Liver (tissue), 9 donors: ENCODE results near the gene NKD1. TPM values are rescaled to one million over a fixed set of nuclear protein-coding genes. Genes with fewer than 3 reads are reported as not detected.

Source experiments
- DNase-seq: peaks from one replicate; pipeline ENCODE4 v3.0.0-alpha.2; 2017; ENCODE audit warnings: low spot score
- H3K27ac ChIP-seq, 2 donors: one replicate each; pipeline ENCODE4 v1.7.0; 2013; ENCODE audit warnings: inconsistent platforms in 2 of 2, low read length in 2 of 2, control low read depth in 1 of 2, low read depth in 1 of 2, mild to moderate bottlenecking in 1 of 2
- H3K27me3 ChIP-seq, 4 donors: one replicate each; pipeline versions ENCODE4 v1.6.1 to v1.7.0; 2013; ENCODE audit warnings: low read length in 3 of 4, inconsistent platforms in 1 of 4, mild to moderate bottlenecking in 1 of 4, moderate library complexity in 1 of 4; ENCODE audit not compliant: control insufficient read depth in 4 of 4, insufficient read depth in 4 of 4
- H3K36me3 ChIP-seq, 4 donors: one replicate each; pipeline versions ENCODE4 v1.6.1 to v1.7.0; 2013; ENCODE audit warnings: low read length in 3 of 4, mild to moderate bottlenecking in 3 of 4, low read depth in 1 of 4, moderate library complexity in 1 of 4; ENCODE audit not compliant: control insufficient read depth in 4 of 4, insufficient read depth in 3 of 4
- H3K4me1 ChIP-seq, 4 donors: one replicate each; pipeline versions ENCODE4 v1.6.1 to v1.7.0; 2013; ENCODE audit warnings: low read length in 3 of 4, mild to moderate bottlenecking in 3 of 4, moderate library complexity in 1 of 4; ENCODE audit not compliant: control insufficient read depth in 4 of 4, insufficient read depth in 4 of 4
- H3K4me3 ChIP-seq, 3 donors: one replicate each; pipeline versions ENCODE4 v1.6.1 to v1.7.0; 2013; ENCODE audit warnings: low read length in 3 of 3, control low read depth in 1 of 3, low read depth in 1 of 3, mild to moderate bottlenecking in 1 of 3
- H3K9ac ChIP-seq, 2 donors: one replicate each; pipeline ENCODE4 v1.7.0; 2013; ENCODE audit warnings: low read length in 2 of 2, mild to moderate bottlenecking in 2 of 2, moderate library complexity in 2 of 2, control low read depth in 1 of 2, low read depth in 1 of 2
- H3K9me3 ChIP-seq, 4 donors: one replicate each; pipeline versions ENCODE4 v1.6.1 to v1.7.0; 2013; ENCODE audit warnings: low read length in 3 of 4; ENCODE audit not compliant: control insufficient read depth in 4 of 4
- EGR1 ChIP-seq, 2 donors: IDR thresholded peaks; 2 replicates each; pipeline ENCODE4 v1.6.1; 2016 to 2018; ENCODE audit warnings: antibody characterized with exemption in 2 of 2, low read depth in 2 of 2
- FOXA1 ChIP-seq: IDR thresholded peaks from 2 replicates; pipeline ENCODE4 v1.6.1; 2016; ENCODE audit warnings: antibody characterized with exemption
- FOXA2 ChIP-seq: IDR thresholded peaks from 2 replicates; pipeline ENCODE4 v1.6.1; 2016; ENCODE audit warnings: antibody characterized with exemption
- GABPA ChIP-seq, 2 donors: IDR thresholded peaks in 1 of 2; conservative IDR thresholded peaks in 1 of 2; 2 replicates each; pipeline ENCODE4 v1.6.1; 2016; ENCODE audit warnings: antibody characterized with exemption in 2 of 2, mild to moderate bottlenecking in 1 of 2, moderate library complexity in 1 of 2
- HNF4A ChIP-seq, 2 donors: conservative IDR thresholded peaks; 2 replicates each; pipeline ENCODE4 v1.6.1; 2016; ENCODE audit warnings: antibody characterized with exemption in 2 of 2, mild to moderate bottlenecking in 2 of 2
- HNF4G ChIP-seq: IDR thresholded peaks from 2 replicates; pipeline ENCODE4 v1.6.1; 2016; ENCODE audit warnings: antibody characterized with exemption
- JUND ChIP-seq, 2 donors: IDR thresholded peaks; 2 replicates each; pipeline ENCODE4 v1.6.1; 2016; ENCODE audit warnings: antibody characterized with exemption in 2 of 2
- NR2F2 ChIP-seq: IDR thresholded peaks from 2 replicates; pipeline ENCODE4 v1.6.1; 2016; ENCODE audit warnings: antibody characterized with exemption
- RAD21 ChIP-seq, 2 donors: IDR thresholded peaks; 2 replicates each; pipeline ENCODE4 v1.6.1; 2016; ENCODE audit warnings: antibody characterized with exemption in 2 of 2, mild to moderate bottlenecking in 2 of 2
- RXRA ChIP-seq, 2 donors: IDR thresholded peaks; 2 replicates each; pipeline ENCODE4 v1.6.1; 2017 to 2018; ENCODE audit warnings: antibody characterized with exemption in 2 of 2, mild to moderate bottlenecking in 1 of 2
- SP1 ChIP-seq: IDR thresholded peaks from 2 replicates; pipeline ENCODE4 v1.6.1; 2018; ENCODE audit warnings: antibody characterized with exemption, mild to moderate bottlenecking
- TAF1 ChIP-seq: conservative IDR thresholded peaks from 2 replicates; pipeline ENCODE4 v1.6.1; 2016; ENCODE audit warnings: antibody characterized with exemption, mild to moderate bottlenecking
- YY1 ChIP-seq: IDR thresholded peaks from 2 replicates; pipeline ENCODE4 v1.6.1; 2016; ENCODE audit warnings: antibody characterized with exemption, mild to moderate bottlenecking
- WGBS: extraction: QIAGEN DNeasy Blood & Tissue Kit; methylation state at CpG from one replicate; pipeline ENCODE4 v1.1.7; 2013; 5-methylcytosine and 5-hydroxymethylcytosine counted together
- polyA plus RNA-seq, 2 donors: library from polyadenylated mRNA; stranded (reverse) in 1 of 2; unstranded in 1 of 2; fragments of 200-250 nt in 1 of 2; fragments of >200 nt in 1 of 2; fragmentation: Nextera tagmentation in 1 of 2; extraction: Ambion mirVana in 1 of 2; gene quantifications; one replicate each; pipeline versions ENCODE4 v1.2.1 to v1.2.3, GENCODE V29; 2013 to 2015
- total RNA-seq, 2 donors: library from RNA; depleted of rRNA; stranded (reverse); fragments of >200 nt; gene quantifications; one replicate each; pipeline ENCODE4 v1.2.3, GENCODE V29; 2014
- TF ChIP-seq, protein P1 (sequence below): IDR thresholded peaks from 2 replicates; pipeline ENCODE4 v1.6.1; 2016; ENCODE audit warnings: antibody characterized with exemption
- TF ChIP-seq, protein P2 (sequence below): IDR thresholded peaks from 2 replicates; pipeline ENCODE4 v1.6.1; 2016; ENCODE audit warnings: antibody characterized with exemption, mild to moderate bottlenecking
- TF ChIP-seq, protein P3 (sequence below): fragments of 150-350 bp; IDR thresholded peaks from 2 replicates; pipeline ENCODE4 v1.5.1; 2017; ENCODE audit warnings: improper control_type of control experiment, low read depth, low read length; ENCODE audit not compliant: missing input control
- TF ChIP-seq, protein P4 (sequence below): IDR thresholded peaks from 2 replicates; pipeline ENCODE4 v1.6.1; 2016; ENCODE audit warnings: antibody characterized with exemption
- TF ChIP-seq, protein P5 (sequence below): IDR thresholded peaks from 2 replicates; pipeline ENCODE4 v1.6.1; 2016; ENCODE audit warnings: antibody characterized with exemption
- donor health status: healthy.
- donor health status: healthy.
- donor health status: healthy.
- donor health status: healthy.
- donor health status: healthy.

NKD1 gene
- total and polyA plus RNA-seq, 4 donors = 0.28 to 3.5 (median 0.85) TPM

DNA sequence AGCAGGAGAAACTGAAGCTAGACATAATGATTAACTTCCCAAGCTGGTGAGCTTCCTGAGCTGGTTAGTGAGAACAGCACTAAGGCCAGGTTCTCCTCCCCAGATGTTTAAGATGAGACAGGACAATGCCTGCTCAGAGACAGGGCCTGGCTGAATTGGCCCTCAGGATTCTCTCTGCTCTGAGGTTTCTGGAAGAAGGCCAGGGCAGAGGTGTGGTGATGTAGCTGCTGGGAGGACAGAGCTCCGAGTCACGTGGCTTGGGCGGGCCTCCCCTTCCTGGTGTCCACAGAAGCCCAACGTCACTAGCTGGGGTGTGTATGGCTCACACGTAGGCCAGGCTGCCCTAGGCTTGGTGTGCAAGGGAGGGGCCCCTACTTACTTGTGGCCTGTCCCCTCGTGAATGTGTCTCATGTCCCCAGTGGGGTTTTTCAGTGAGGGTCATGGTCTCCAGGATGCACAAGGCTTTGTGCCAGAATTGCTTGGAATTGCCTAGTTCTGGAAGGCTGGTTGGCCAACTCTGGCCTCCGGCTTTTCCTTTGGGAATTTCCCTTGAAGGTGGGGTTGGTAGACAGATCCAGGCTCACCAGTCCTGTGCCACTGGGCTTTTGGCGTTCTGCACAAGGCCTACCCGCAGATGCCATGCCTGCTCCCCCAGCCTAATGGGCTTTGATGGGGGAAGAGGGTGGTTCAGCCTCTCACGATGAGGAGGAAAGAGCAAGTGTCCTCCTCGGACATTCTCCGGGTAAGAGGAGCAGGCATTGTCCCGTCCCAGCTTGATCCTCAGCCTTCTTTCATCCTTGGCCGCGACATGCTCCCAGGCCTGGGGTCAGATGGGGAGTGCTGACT, 148.6 kb downstream of the NKD1 start:
- Histone ChIP-seq H3K9me3 (no peaks in the 10 kb centered on the region), H3K27ac (peak overlapping the region; percentile 82 to 96), H3K9ac (no peak overlapping the region), H3K4me1 (peaks cover 6 to 45% (median 24%) of the 10 kb centered on the region in 4 donors), H3K27me3 (no peaks in the 10 kb centered on the region), H3K36me3 (no peaks in the 10 kb centered on the region), H3K4me3 (no peak overlapping the region)
- WGBS = 53% methylated on average over 15 of the region's 15 CpGs
- TF ChIP-seq JUND (IDR thresholded peaks at IDR 0.05) (peak in 1 of 2 donors; percentile 38), GABPA (IDR thresholded peaks at IDR 0.05 in 1 of 2, conservative IDR thresholded peaks at IDR 0.05 in 1 of 2) (no peak), TAF1 (no peak), RXRA (IDR thresholded peaks at IDR 0.05) (peak in 1 of 2 donors; percentile 40), RAD21 (IDR thresholded peaks at IDR 0.05) (peak in 1 of 2 donors; percentile 3), HNF4G (no peak), NR2F2 (no peak), FOXA2 (no peak), FOXA1 (no peak), EGR1 (IDR thresholded peaks at IDR 0.05; ENCODE audit: low read depth in 2 of 2) (no peak), YY1 (peak; percentile 24), SP1 (peak; percentile 40), HNF4A (conservative IDR thresholded peaks at IDR 0.05) (peak; percentile 3 to 19)
- TF ChIP-seq, protein P1, sequence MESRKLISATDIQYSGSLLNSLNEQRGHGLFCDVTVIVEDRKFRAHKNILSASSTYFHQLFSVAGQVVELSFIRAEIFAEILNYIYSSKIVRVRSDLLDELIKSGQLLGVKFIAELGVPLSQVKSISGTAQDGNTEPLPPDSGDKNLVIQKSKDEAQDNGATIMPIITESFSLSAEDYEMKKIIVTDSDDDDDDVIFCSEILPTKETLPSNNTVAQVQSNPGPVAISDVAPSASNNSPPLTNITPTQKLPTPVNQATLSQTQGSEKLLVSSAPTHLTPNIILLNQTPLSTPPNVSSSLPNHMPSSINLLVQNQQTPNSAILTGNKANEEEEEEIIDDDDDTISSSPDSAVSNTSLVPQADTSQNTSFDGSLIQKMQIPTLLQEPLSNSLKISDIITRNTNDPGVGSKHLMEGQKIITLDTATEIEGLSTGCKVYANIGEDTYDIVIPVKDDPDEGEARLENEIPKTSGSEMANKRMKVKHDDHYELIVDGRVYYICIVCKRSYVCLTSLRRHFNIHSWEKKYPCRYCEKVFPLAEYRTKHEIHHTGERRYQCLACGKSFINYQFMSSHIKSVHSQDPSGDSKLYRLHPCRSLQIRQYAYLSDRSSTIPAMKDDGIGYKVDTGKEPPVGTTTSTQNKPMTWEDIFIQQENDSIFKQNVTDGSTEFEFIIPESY = no peak
- TF ChIP-seq, protein P2, sequence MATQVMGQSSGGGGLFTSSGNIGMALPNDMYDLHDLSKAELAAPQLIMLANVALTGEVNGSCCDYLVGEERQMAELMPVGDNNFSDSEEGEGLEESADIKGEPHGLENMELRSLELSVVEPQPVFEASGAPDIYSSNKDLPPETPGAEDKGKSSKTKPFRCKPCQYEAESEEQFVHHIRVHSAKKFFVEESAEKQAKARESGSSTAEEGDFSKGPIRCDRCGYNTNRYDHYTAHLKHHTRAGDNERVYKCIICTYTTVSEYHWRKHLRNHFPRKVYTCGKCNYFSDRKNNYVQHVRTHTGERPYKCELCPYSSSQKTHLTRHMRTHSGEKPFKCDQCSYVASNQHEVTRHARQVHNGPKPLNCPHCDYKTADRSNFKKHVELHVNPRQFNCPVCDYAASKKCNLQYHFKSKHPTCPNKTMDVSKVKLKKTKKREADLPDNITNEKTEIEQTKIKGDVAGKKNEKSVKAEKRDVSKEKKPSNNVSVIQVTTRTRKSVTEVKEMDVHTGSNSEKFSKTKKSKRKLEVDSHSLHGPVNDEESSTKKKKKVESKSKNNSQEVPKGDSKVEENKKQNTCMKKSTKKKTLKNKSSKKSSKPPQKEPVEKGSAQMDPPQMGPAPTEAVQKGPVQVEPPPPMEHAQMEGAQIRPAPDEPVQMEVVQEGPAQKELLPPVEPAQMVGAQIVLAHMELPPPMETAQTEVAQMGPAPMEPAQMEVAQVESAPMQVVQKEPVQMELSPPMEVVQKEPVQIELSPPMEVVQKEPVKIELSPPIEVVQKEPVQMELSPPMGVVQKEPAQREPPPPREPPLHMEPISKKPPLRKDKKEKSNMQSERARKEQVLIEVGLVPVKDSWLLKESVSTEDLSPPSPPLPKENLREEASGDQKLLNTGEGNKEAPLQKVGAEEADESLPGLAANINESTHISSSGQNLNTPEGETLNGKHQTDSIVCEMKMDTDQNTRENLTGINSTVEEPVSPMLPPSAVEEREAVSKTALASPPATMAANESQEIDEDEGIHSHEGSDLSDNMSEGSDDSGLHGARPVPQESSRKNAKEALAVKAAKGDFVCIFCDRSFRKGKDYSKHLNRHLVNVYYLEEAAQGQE = no peak
- TF ChIP-seq, protein P3, sequence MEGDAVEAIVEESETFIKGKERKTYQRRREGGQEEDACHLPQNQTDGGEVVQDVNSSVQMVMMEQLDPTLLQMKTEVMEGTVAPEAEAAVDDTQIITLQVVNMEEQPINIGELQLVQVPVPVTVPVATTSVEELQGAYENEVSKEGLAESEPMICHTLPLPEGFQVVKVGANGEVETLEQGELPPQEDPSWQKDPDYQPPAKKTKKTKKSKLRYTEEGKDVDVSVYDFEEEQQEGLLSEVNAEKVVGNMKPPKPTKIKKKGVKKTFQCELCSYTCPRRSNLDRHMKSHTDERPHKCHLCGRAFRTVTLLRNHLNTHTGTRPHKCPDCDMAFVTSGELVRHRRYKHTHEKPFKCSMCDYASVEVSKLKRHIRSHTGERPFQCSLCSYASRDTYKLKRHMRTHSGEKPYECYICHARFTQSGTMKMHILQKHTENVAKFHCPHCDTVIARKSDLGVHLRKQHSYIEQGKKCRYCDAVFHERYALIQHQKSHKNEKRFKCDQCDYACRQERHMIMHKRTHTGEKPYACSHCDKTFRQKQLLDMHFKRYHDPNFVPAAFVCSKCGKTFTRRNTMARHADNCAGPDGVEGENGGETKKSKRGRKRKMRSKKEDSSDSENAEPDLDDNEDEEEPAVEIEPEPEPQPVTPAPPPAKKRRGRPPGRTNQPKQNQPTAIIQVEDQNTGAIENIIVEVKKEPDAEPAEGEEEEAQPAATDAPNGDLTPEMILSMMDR = no peak
- TF ChIP-seq, protein P4, sequence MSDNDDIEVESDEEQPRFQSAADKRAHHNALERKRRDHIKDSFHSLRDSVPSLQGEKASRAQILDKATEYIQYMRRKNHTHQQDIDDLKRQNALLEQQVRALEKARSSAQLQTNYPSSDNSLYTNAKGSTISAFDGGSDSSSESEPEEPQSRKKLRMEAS = peak; percentile 15
- TF ChIP-seq, protein P5, sequence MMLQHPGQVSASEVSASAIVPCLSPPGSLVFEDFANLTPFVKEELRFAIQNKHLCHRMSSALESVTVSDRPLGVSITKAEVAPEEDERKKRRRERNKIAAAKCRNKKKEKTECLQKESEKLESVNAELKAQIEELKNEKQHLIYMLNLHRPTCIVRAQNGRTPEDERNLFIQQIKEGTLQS = no peak
- DNase-seq = no peak
